HCT116 (cell line): ENCODE data around the gene BTBD9. TPM values are rescaled to one million over a fixed set of nuclear protein-coding genes. Genes with fewer than 3 reads are reported as not detected.

Source experiments
- ATAC-seq: fragments of 200-7000 bp; cut with Tn5 transposase; 2 replicates; pipeline ENCODE4 v1.9.1; 2020; ENCODE audit warnings: mild to moderate bottlenecking, moderate library complexity
- BruUV-seq: library from RNA; stranded (reverse); fragments of 400-500 nt; replicated peaks from 2 replicates; lab custom pipeline; 2021; lab: Mats Ljungman, UMichigan
- CTCF ChIA-PET: fragments of 300-600 bp; sonication (Branson Sonifier 250); formaldehyde crosslinking; loops from one replicate; lab custom pipeline; 2021; ENCODE audit warnings: antibody characterized with exemption; lab: Charles Lee
- POLR2A ChIA-PET: fragments of 300-600, 350-600 bp; sonication (Branson Sonifier 250); formaldehyde crosslinking; loops from one replicate; lab custom pipeline; 2021; ENCODE audit warnings: antibody characterized with exemption; lab: Charles Lee
- RAD21 ChIA-PET, 2 experiments: fragments of 300-600 bp; sonication (Branson Sonifier 250); formaldehyde crosslinking; loops; one replicate each; lab custom pipeline; 2023; ENCODE audit warnings: low total read pairs in 2 of 2; ENCODE audit not compliant: uncharacterized antibody in 2 of 2, unreplicated experiment in 2 of 2, low non-redundant PET in 1 of 2; lab: Charles Lee
- DNase-seq: peaks from one replicate; pipeline ENCODE4 v3.0.0-alpha.2; 2010; ENCODE audit warnings: low read depth, low spot score
- H2AFZ ChIP-seq: fragments of 200-600 bp; shearing (Covaris generic), sonication (generic); 2 replicates; pipeline ENCODE4 v1.6.1; 2017; ENCODE audit warnings: low read depth, mixed run types, mixed read lengths, antibody characterized with exemption, low read length; ENCODE audit not compliant: poor library complexity, severe bottlenecking
- H3K27ac ChIP-seq: 2 replicates; pipeline ENCODE4 v1.5.1; 2012; ENCODE audit warnings: low read depth, low read length
- H3K27me3 ChIP-seq: fragments of 200-600 bp; sonication (generic); 2 replicates; pipeline ENCODE4 v1.6.1; 2016; ENCODE audit warnings: mixed run types, low read length, mixed read lengths; ENCODE audit not compliant: insufficient read depth
- H3K36me3 ChIP-seq, 2 experiments: fragments of 200-500 bp in 1 of 2; fragments of 200-600 bp in 1 of 2; sonication (Bioruptor generic) in 1 of 2; sonication (generic) in 1 of 2; 2 replicates each; pipeline versions ENCODE4 v1.5.1 to v1.6.1; 2014 to 2016; ENCODE audit warnings: low read length in 2 of 2, inconsistent platforms in 1 of 2, mixed read lengths in 1 of 2, mixed run types in 1 of 2; ENCODE audit not compliant: insufficient read depth in 2 of 2, control insufficient read depth in 1 of 2
- H3K4me1 ChIP-seq, 2 experiments: fragments of 200-600 bp in 1 of 2; sonication (generic) in 1 of 2; 2 replicates each; pipeline versions ENCODE4 v1.5.1 to v1.6.1; 2012 to 2017; ENCODE audit warnings: low read length in 2 of 2, inconsistent platforms in 1 of 2, mild to moderate bottlenecking in 1 of 2, mixed read lengths in 1 of 2, mixed run types in 1 of 2, moderate library complexity in 1 of 2; ENCODE audit not compliant: insufficient read depth in 2 of 2, control insufficient read depth in 1 of 2
- H3K4me2 ChIP-seq: fragments of 200-600 bp; sonication (generic); 2 replicates; pipeline ENCODE4 v1.6.1; 2017; ENCODE audit warnings: mixed run types, low read length, mixed read lengths
- H3K4me3 ChIP-seq, 2 experiments: fragments of 200-600 bp in 1 of 2; sonication (generic) in 1 of 2; replicated peaks in 1 of 2; 2 replicates each; pipeline ENCODE4 v1.5.1; 2011 to 2016; ENCODE audit warnings: low read length in 2 of 2, control low read depth in 1 of 2, low read depth in 1 of 2, mild to moderate bottlenecking in 1 of 2, mixed read lengths in 1 of 2, mixed run types in 1 of 2
- H3K79me2 ChIP-seq: fragments of 200-600 bp; sonication (generic); 2 replicates; pipeline ENCODE4 v1.6.1; 2017; ENCODE audit warnings: mild to moderate bottlenecking, mixed run types, low read length, moderate library complexity, mixed read lengths; ENCODE audit not compliant: insufficient read depth
- H3K9ac ChIP-seq: fragments of 200-600 bp; sonication (generic); 2 replicates; pipeline ENCODE4 v1.6.1; 2016; ENCODE audit warnings: low read length, mixed read lengths
- H3K9me2 ChIP-seq: fragments of 200-600 bp; sonication (generic), shearing (Covaris generic); 2 replicates; pipeline ENCODE4 v1.6.1; 2017; ENCODE audit warnings: mixed run types, mild to moderate bottlenecking, moderate library complexity; ENCODE audit not compliant: insufficient read depth
- H3K9me3 ChIP-seq, 2 experiments: fragments of 200-500 bp in 1 of 2; fragments of 200-600 bp in 1 of 2; sonication (Bioruptor generic) in 1 of 2; sonication (generic) in 1 of 2; 2 replicates each; pipeline ENCODE4 v1.6.1; 2014 to 2017; ENCODE audit warnings: low read length in 2 of 2, mixed read lengths in 2 of 2, inconsistent platforms in 1 of 2, low read depth in 1 of 2, mild to moderate bottlenecking in 1 of 2, mixed run types in 1 of 2, moderate library complexity in 1 of 2; ENCODE audit not compliant: control insufficient read depth in 1 of 2, insufficient read depth in 1 of 2
- H4K20me1 ChIP-seq: fragments of 200-600 bp; sonication (generic), shearing (Covaris generic); 2 replicates; pipeline ENCODE4 v1.6.1; 2017; ENCODE audit warnings: mixed run types, mild to moderate bottlenecking, moderate library complexity; ENCODE audit not compliant: insufficient read depth
- CBX3 ChIP-seq: IDR thresholded peaks from 2 replicates; pipeline ENCODE4 v1.6.1; 2012; ENCODE audit warnings: low read depth
- CEBPB ChIP-seq: IDR thresholded peaks from 2 replicates; pipeline ENCODE4 v1.6.1; 2012; ENCODE audit warnings: low read depth
- CTCF ChIP-seq, 3 experiments: fragments of 200-600 bp in 1 of 3; sonication (generic) in 1 of 3; IDR thresholded peaks in 2 of 3; conservative IDR thresholded peaks in 1 of 3; 2 replicates each; pipeline ENCODE4 v1.5.1; 2012 to 2017; ENCODE audit warnings: low read depth in 2 of 3, low read length in 2 of 3, antibody characterized with exemption in 1 of 3, borderline replicate concordance in 1 of 3, control low read depth in 1 of 3, mild to moderate bottlenecking in 1 of 3, mixed read lengths in 1 of 3, mixed run types in 1 of 3, moderate library complexity in 1 of 3; ENCODE audit not compliant: insufficient read depth in 1 of 3
- EGR1 ChIP-seq: IDR thresholded peaks from 2 replicates; pipeline ENCODE4 v1.6.1; 2012; ENCODE audit warnings: low read depth
- EZH2 ChIP-seq: fragments of 200-600 bp; sonication (generic); IDR thresholded peaks from 2 replicates; pipeline ENCODE4 v1.6.1; 2017; ENCODE audit warnings: antibody characterized with exemption, mixed run types
- EZH2phosphoT487 ChIP-seq: fragments of 200-600 bp; IDR thresholded peaks from 2 replicates; pipeline ENCODE4 v1.6.1; 2018; ENCODE audit warnings: antibody characterized with exemption, borderline replicate concordance
- FOSL1 ChIP-seq: IDR thresholded peaks from 2 replicates; pipeline ENCODE4 v1.6.1; 2012; ENCODE audit warnings: low read depth
- JUND ChIP-seq: IDR thresholded peaks from 2 replicates; pipeline ENCODE4 v1.6.1; 2012
- POLR2A ChIP-seq: IDR thresholded peaks from 2 replicates; pipeline ENCODE4 v1.7.0; 2011; ENCODE audit warnings: borderline replicate concordance; ENCODE audit not compliant: insufficient read depth, insufficient read length; ENCODE audit errors: extremely low read depth
- POLR2AphosphoS5 ChIP-seq: IDR thresholded peaks from 2 replicates; pipeline ENCODE4 v1.6.1; 2011; ENCODE audit warnings: mild to moderate bottlenecking, low read depth, low read length, moderate library complexity
- RAD21 ChIP-seq: IDR thresholded peaks from 2 replicates; pipeline ENCODE4 v1.6.1; 2012; ENCODE audit warnings: low read depth, mild to moderate bottlenecking
- SIN3A ChIP-seq: IDR thresholded peaks from 2 replicates; pipeline ENCODE4 v1.6.1; 2012; ENCODE audit warnings: low read depth
- SP1 ChIP-seq: IDR thresholded peaks from 2 replicates; pipeline ENCODE4 v1.6.1; 2012; ENCODE audit warnings: low read depth
- SRF ChIP-seq: IDR thresholded peaks from 2 replicates; pipeline ENCODE4 v1.6.1; 2012; ENCODE audit warnings: low read depth
- TCF7L2 ChIP-seq: IDR thresholded peaks from 2 replicates; pipeline ENCODE4 v1.7.0; 2011; ENCODE audit warnings: borderline replicate concordance, inconsistent platforms; ENCODE audit not compliant: insufficient read depth, insufficient read length; ENCODE audit errors: extremely low read depth
- YY1 ChIP-seq: IDR thresholded peaks from 2 replicates; pipeline ENCODE4 v1.6.1; 2011; ENCODE audit warnings: low read length, low read depth, moderate library complexity, mild to moderate bottlenecking; ENCODE audit not compliant: insufficient replicate concordance; ENCODE audit errors: extremely low read depth
- ZBTB33 ChIP-seq: IDR thresholded peaks from 2 replicates; pipeline ENCODE4 v1.6.1; 2011; ENCODE audit warnings: mild to moderate bottlenecking, low read length, moderate library complexity; ENCODE audit not compliant: insufficient replicate concordance; ENCODE audit errors: extremely low read depth
- ZNF274 ChIP-seq: fragments of 200-500 bp; sonication (Bioruptor generic); IDR thresholded peaks from 2 replicates; pipeline ENCODE4 v1.6.1; 2014; ENCODE audit warnings: mild to moderate bottlenecking, low read depth, low read length, inconsistent platforms
- intact Hi-C: fragments of 100-400 bp; cut with micrococcal nuclease; formaldehyde crosslinking; loops from 2 replicates; pipeline ENCODE4 v1.10.0; 2022
- total RNA-seq: library from RNA; stranded (reverse); gene quantifications from one replicate; pipeline ENCODE4 v1.2.1, GENCODE V29; 2021; ENCODE audit not compliant: unreplicated experiment

BTBD9 gene
- total RNA-seq, 1 experiment from 2014 or later: 10.9 TPM

GRCh38 chr6:38589367-38589720, 50.4 kb downstream of the BTBD9 start:
- no peak overlapping the region for H2AFZ ChIP-seq
- H3K79me2 ChIP-seq: no peaks in the 10 kb centered on the region
- H3K9me3 ChIP-seq: no peaks in the 10 kb centered on the region
- H3K27me3 ChIP-seq: no peaks in the 10 kb centered on the region
- ATAC-seq: no peak
- H3K36me3 ChIP-seq: no peaks in the 10 kb centered on the region
- TF ChIP-seq CEBPB (no peak), SIN3A (no peak), EZH2 (no peak), ZBTB33 (no peak), SP1 (no peak), EZH2phosphoT487 (no peak), POLR2AphosphoS5 (no peak), TCF7L2 (no peak), CBX3 (no peak), POLR2A (no peak), YY1 (no peak), RAD21 (no peak), CTCF (IDR thresholded peaks at IDR 0.05 in 2 of 3, conservative IDR thresholded peaks at IDR 0.05 in 1 of 3; ENCODE audit: borderline replicate concordance in 1 of 3, insufficient read depth in 1 of 3, low read depth in 2 of 3, low read length in 2 of 3) (no peak), FOSL1 (no peak), SRF (no peak), EGR1 (no peak), ZNF274 (no peak), JUND (no peak)
- H3K4me3 ChIP-seq: no peak overlapping the region
- no peak for DNase-seq
- ChIA-PET CTCF (no interaction called here), RAD21 (no interaction called here), POLR2A (no interaction called here)
- H4K20me1 ChIP-seq: no peaks in the 10 kb centered on the region
- 0 out of 4 replicates have a peak, but pooled peaks cover 0 to 5% of the 10 kb centered on the region in 2 experiments for H3K4me1 ChIP-seq
- no peak overlapping the region for H3K27ac ChIP-seq
- H3K9ac ChIP-seq: no peak overlapping the region
- no TSS peak for BruUV-seq
- no peak overlapping the region for H3K4me2 ChIP-seq
- intact Hi-C loops: no loop called here
- no peaks in the 10 kb centered on the region for H3K9me2 ChIP-seq
